CD4-positive, alpha-beta T cell (primary cell): ENCODE measurements around the gene BCL2. TPM values are rescaled to one million over a fixed set of nuclear protein-coding genes. Genes with fewer than 3 reads are reported as not detected.

Source experiments
- ATAC-seq: fragments of 200-7000 bp; cut with Tn5 transposase; one replicate; pipeline ENCODE4 v1.10.0; 2022; ENCODE audit warnings: mild to moderate bottlenecking; ENCODE audit not compliant: poor library complexity
- CTCF ChIA-PET: fragments of 350-600 bp; sonication (Branson Sonifier 250); formaldehyde crosslinking; loops from one replicate; lab custom pipeline; 2021; ENCODE audit warnings: antibody characterized with exemption, inconsistent platforms; lab: Charles Lee
- POLR2A ChIA-PET: fragments of 350-600 bp; sonication (Branson Sonifier 250); formaldehyde crosslinking; loops from one replicate; lab custom pipeline; 2021; ENCODE audit warnings: antibody characterized with exemption, inconsistent platforms; lab: Charles Lee
- DNase-seq, 14 experiments: peaks; one replicate each; pipeline ENCODE4 v3.0.0-alpha.2; 2013 to 2020; ENCODE audit warnings: mixed read lengths in 2 of 14
- H3K27ac ChIP-seq, 2 donors: one replicate each; pipeline versions ENCODE4 v1.5.1 to v1.7.0; 2013; ENCODE audit warnings: low read length in 2 of 2, low read depth in 1 of 2, mild to moderate bottlenecking in 1 of 2
- H3K27me3 ChIP-seq, 2 experiments: 1 replicate in 1 of 2; 2 replicates in 1 of 2; pipeline versions ENCODE4 v1.6.1 to v1.7.0; 2013; ENCODE audit warnings: low read length in 2 of 2, control low read depth in 1 of 2, mild to moderate bottlenecking in 1 of 2, moderate library complexity in 1 of 2; ENCODE audit not compliant: insufficient read depth in 2 of 2, control insufficient read depth in 1 of 2
- H3K36me3 ChIP-seq: one replicate; pipeline ENCODE4 v1.6.1; 2013; ENCODE audit warnings: low read length, control low read depth; ENCODE audit not compliant: insufficient read depth
- H3K4me1 ChIP-seq: one replicate; pipeline ENCODE4 v1.6.1; 2013; ENCODE audit warnings: low read length, control low read depth; ENCODE audit not compliant: insufficient read depth
- H3K4me3 ChIP-seq: one replicate; pipeline ENCODE4 v1.5.1; 2013; ENCODE audit warnings: mild to moderate bottlenecking, low read length, moderate library complexity
- H3K9me3 ChIP-seq, 2 experiments: 1 replicate in 1 of 2; 2 replicates in 1 of 2; pipeline versions ENCODE4 v1.6.1 to v1.7.0; 2013; ENCODE audit warnings: low read length in 2 of 2, mild to moderate bottlenecking in 2 of 2, control low read depth in 1 of 2, moderate library complexity in 1 of 2; ENCODE audit not compliant: control insufficient read depth in 1 of 2, insufficient read depth in 1 of 2
- H3K27ac Mint-ChIP-seq: one replicate; pipeline ENCODE4 v1.8.0; 2020; ENCODE audit warnings: mixed read lengths
- H3K27me3 Mint-ChIP-seq: one replicate; pipeline ENCODE4 v1.8.0; 2021; ENCODE audit warnings: mixed read lengths
- H3K36me3 Mint-ChIP-seq: one replicate; pipeline ENCODE4 v1.8.0; 2021; ENCODE audit warnings: low read depth, mixed read lengths
- H3K4me1 Mint-ChIP-seq: one replicate; pipeline ENCODE4 v1.8.0; 2021; ENCODE audit warnings: low read depth, mixed read lengths
- H3K4me3 Mint-ChIP-seq: one replicate; pipeline ENCODE4 v1.8.0; 2020; ENCODE audit warnings: mild to moderate bottlenecking, mixed read lengths
- H3K9me3 Mint-ChIP-seq: one replicate; pipeline ENCODE4 v1.8.0; 2020; ENCODE audit warnings: mixed read lengths
- intact Hi-C, 2 experiments: fragments of 100-400 bp; cut with DNase I in 1 of 2; cut with micrococcal nuclease in 1 of 2; formaldehyde crosslinking; loops; one replicate each; pipeline versions ENCODE4 v1.15.1 to v1.9.0; 2023 to 2025; cut with DNase I, micrococcal nuclease
- total RNA-seq, 174 experiments: library from RNA in 2 of 174; stranded (reverse) in 2 of 174; gene quantifications; one replicate each; pipeline ENCODE4 v1.2.3 and lab custom pipeline; 2021 to 2026
- TF ChIP-seq, protein P1 (sequence below): fragments of 200-600 bp; IDR thresholded peaks from one replicate; pipeline ENCODE4 v1.8.0; 2022; ENCODE audit warnings: antibody characterized with exemption, mild to moderate bottlenecking

Gene BCL2
- total RNA-seq, 2 experiments from 2014 or later = 40.1 to 40.3 TPM

GRCh38 chr18:63316612-63317555, 2.7 kb downstream of the BCL2 start:
- Mint-ChIP-seq H3K9me3 (no peaks in the 10 kb centered on the region), H3K4me1 (peaks cover 81% of the 10 kb centered on the region), H3K4me3 (peak overlapping the region; percentile 98), H3K27me3 (no peaks in the 10 kb centered on the region), H3K36me3 (peaks cover 26% of the 10 kb centered on the region), H3K27ac (peak overlapping the region; percentile 95)
- Histone ChIP-seq H3K27ac (peak overlapping the region; percentile 26 to 82), H3K27me3 (no peaks in the 10 kb centered on the region), H3K9me3 (no peaks in the 10 kb centered on the region), H3K4me3 (peak overlapping the region; percentile 94), H3K4me1 (peaks cover 21% of the 10 kb centered on the region), H3K36me3 (peaks cover 4% of the 10 kb centered on the region)
- CTCF ChIA-PET = interaction anchor here (1.0 to 3.8 kb wide), 22 partner anchors 10 to 196 kb away, joined by 3 to 56 read pairs (median 12); no protein-coding TSS in a partner anchor
- TF ChIP-seq, protein P1, sequence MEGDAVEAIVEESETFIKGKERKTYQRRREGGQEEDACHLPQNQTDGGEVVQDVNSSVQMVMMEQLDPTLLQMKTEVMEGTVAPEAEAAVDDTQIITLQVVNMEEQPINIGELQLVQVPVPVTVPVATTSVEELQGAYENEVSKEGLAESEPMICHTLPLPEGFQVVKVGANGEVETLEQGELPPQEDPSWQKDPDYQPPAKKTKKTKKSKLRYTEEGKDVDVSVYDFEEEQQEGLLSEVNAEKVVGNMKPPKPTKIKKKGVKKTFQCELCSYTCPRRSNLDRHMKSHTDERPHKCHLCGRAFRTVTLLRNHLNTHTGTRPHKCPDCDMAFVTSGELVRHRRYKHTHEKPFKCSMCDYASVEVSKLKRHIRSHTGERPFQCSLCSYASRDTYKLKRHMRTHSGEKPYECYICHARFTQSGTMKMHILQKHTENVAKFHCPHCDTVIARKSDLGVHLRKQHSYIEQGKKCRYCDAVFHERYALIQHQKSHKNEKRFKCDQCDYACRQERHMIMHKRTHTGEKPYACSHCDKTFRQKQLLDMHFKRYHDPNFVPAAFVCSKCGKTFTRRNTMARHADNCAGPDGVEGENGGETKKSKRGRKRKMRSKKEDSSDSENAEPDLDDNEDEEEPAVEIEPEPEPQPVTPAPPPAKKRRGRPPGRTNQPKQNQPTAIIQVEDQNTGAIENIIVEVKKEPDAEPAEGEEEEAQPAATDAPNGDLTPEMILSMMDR = no peak
- ATAC-seq (no peak), DNase-seq (peak in 1 of 14 experiments; percentile 36)
- intact Hi-C loops = loop anchor here (1.0 to 10.0 kb wide), 11 partner anchors 8 to 795 kb away; partner anchors contain the start of genes ZCCHC2 (in 2 of the 2) and VPS4B (in 1 of the 2)
- POLR2A ChIA-PET = interaction anchor here (1.0 to 3.9 kb wide), 20 partner anchors 8 to 223 kb away, joined by 3 to 34 read pairs (median 10); no protein-coding TSS in a partner anchor

DNA sequence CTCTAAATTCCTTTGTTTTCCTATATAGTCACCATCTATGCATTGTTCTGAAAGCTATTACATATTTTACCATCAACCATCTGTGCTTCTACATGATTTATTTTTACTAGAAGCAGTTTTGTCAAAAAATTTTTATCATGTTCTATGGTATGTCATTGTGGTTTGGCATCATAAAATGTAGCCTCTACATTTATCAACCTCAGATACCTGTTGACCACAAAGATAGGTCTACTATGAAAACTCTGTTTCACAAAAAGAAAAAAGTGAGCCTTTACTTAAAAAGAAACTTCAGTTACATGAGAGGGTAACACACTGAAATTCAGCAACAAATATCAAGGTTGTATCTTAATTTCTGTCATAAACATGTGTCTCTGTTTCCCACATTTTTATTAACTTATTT, 3.7 kb downstream of the BCL2 start:
- peak overlapping the region; percentile 98 for H3K4me3 Mint-ChIP-seq
- H3K4me1 ChIP-seq = peaks cover 16% of the 10 kb centered on the region
- ChIA-PET POLR2A (interaction anchor here (1.3 to 3.0 kb wide), 5 partner anchors 17 to 184 kb away, joined by 3 to 19 read pairs (median 4); no protein-coding TSS in a partner anchor), CTCF (no interaction called here)
- ATAC-seq = no peak
- no peaks in the 10 kb centered on the region for H3K9me3 Mint-ChIP-seq
- H3K27me3 ChIP-seq = no peaks in the 10 kb centered on the region
- H3K9me3 ChIP-seq = no peaks in the 10 kb centered on the region
- TF ChIP-seq, protein P1 = no peak
- peak overlapping the region; percentile 94 for H3K4me3 ChIP-seq
- H3K27ac ChIP-seq = peak overlapping the region in 1 of 2 donors; percentile 14
- H3K27ac Mint-ChIP-seq = peak overlapping the region; percentile 95
- peaks cover 86% of the 10 kb centered on the region for H3K4me1 Mint-ChIP-seq
- H3K27me3 Mint-ChIP-seq = no peaks in the 10 kb centered on the region
- peaks cover 4% of the 10 kb centered on the region for H3K36me3 ChIP-seq
- H3K36me3 Mint-ChIP-seq = peaks cover 25% of the 10 kb centered on the region
- intact Hi-C loops = loop anchor here (2.0 to 10.0 kb wide), 8 partner anchors 15 to 794 kb away; partner anchors contain the start of genes ZCCHC2 (in 2 of the 2) and VPS4B (in 1 of the 2)
- DNase-seq = peak in 1 of 14 experiments; percentile 50

DNA sequence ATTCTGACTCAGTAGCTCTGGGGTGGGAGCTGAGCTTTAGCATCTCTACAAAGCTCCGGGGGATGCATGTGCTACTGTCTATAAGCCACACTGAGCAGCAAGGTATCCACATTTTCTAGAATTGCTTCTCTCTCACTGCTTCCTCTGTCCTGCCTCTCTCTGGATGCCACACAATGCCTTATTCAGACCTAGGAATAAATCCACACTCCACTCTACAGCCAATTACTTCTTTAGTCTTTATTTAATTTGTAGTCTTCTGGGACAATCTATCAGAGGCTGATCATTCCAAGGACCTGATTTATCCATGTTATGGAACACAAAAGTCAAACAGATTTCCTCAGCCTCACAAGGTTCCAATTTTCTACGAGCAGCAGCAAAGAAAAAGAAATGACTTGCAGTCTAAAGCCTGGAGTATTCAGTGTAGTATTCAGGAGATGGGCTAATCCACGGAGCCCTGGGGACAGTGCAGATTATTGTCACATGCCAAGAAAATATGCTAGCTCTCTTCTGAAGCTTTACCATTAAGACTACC, 4.4 kb downstream of the BCL2 start:
- TF ChIP-seq, protein P1 = no peak
- H3K27me3 ChIP-seq = no peaks in the 10 kb centered on the region
- POLR2A ChIA-PET = interaction anchor here (1.2 to 3.0 kb wide), 8 partner anchors 16 to 183 kb away, joined by 3 to 19 read pairs (median 4); no protein-coding TSS in a partner anchor
- Mint-ChIP-seq H3K27ac (peak overlapping the region; percentile 95), H3K9me3 (no peaks in the 10 kb centered on the region), H3K36me3 (peaks cover 22% of the 10 kb centered on the region), H3K27me3 (no peaks in the 10 kb centered on the region), H3K4me3 (peak overlapping the region; percentile 98), H3K4me1 (peaks cover 90% of the 10 kb centered on the region)
- H3K4me1 ChIP-seq = peaks cover 13% of the 10 kb centered on the region
- intact Hi-C loops = loop anchor here (5.0 to 10.0 kb wide), 7 partner anchors 50 to 793 kb away; partner anchors contain the start of genes ZCCHC2 (in 2 of the 2) and VPS4B (in 1 of the 2)
- H3K27ac ChIP-seq = peak overlapping the region; percentile 5 to 8
- ATAC-seq (no peak), DNase-seq (peak in 1 of 14 experiments; percentile 31)
- H3K9me3 ChIP-seq = no peaks in the 10 kb centered on the region
- CTCF ChIA-PET = interaction anchor here (0.9 kb wide), 1 partner anchor 177 kb away, joined by 3 read pairs; no protein-coding TSS in a partner anchor
- peak overlapping the region; percentile 94 for H3K4me3 ChIP-seq
- H3K36me3 ChIP-seq = peaks cover 4% of the 10 kb centered on the region
